GM21825 (cell line): ENCODE results near the gene LRG1.
"Not testable (repeated sequence)": the region's sequence is repeated elsewhere in the genome, so short reads cannot be mapped to it uniquely, and the experiment has no call there.

ENCODE experiments used
- ATAC-seq: cut with Tn5 transposase; IDR thresholded peaks from one replicate; pipeline ENCODE4 v1.9.1; 2021; ENCODE audit warnings: mild to moderate bottlenecking, moderate library complexity; ENCODE audit not compliant: unreplicated experiment

LRG1 gene

GRCh38 chr19:4529924-4530522 lies 9.8 kb downstream of the LRG1 start:
- no peak for ATAC-seq

- no peak for ATAC-seq
Measured at GRCh38 chr19:4528843-4529242, 11.0 kb downstream of the LRG1 start.

GRCh38 chr19:4527377-4527776 lies 12.5 kb downstream of the LRG1 start:
- not testable (repeated sequence) for ATAC-seq

GRCh38 chr19:4525563-4526002 lies 14.3 kb downstream of the LRG1 start:
- no peak for ATAC-seq

- no peak for ATAC-seq
Measured at GRCh38 chr19:4524808-4525562, 14.9 kb downstream of the LRG1 start.

- ATAC-seq = no peak
Measured at GRCh38 chr19:4523306-4524110, 16.3 kb downstream of the LRG1 start.

GRCh38 chr19:4522291-4523002 lies 17.4 kb downstream of the LRG1 start:
- ATAC-seq = no peak

- ATAC-seq = no peak
Measured at GRCh38 chr19:4521888-4522242, 18.0 kb downstream of the LRG1 start.

GRCh38 chr19:4521170-4521887 lies 18.5 kb downstream of the LRG1 start:
- ATAC-seq = no peak

GRCh38 chr19:4519521-4520277 lies 20.1 kb downstream of the LRG1 start:
- no peak for ATAC-seq

- ATAC-seq = no peak
Measured at GRCh38 chr19:4519172-4519496, 20.7 kb downstream of the LRG1 start.

GRCh38 chr19:4518345-4519171 lies 21.3 kb downstream of the LRG1 start, which contains the start of gene PLIN4:
TSS of gene PLIN4 (minus strand) at chr19:4518486. CDS start at chr19:4518272, 214 bp downstream.
- no peak for ATAC-seq

GRCh38 chr19:4517451-4518057 lies 22.3 kb downstream of the LRG1 start:
- ATAC-seq = no peak

GRCh38 chr19:4516939-4517300 lies 22.9 kb downstream of the LRG1 start:
- ATAC-seq = no peak

- ATAC-seq = no peak
Measured at GRCh38 chr19:4516199-4516938, 23.5 kb downstream of the LRG1 start.

- ATAC-seq = no peak
Measured at GRCh38 chr19:4515732-4516131, 24.1 kb downstream of the LRG1 start.

GRCh38 chr19:4513248-4513647 lies 26.6 kb downstream of the LRG1 start:
- ATAC-seq = no peak

- no peak for ATAC-seq
Measured at GRCh38 chr19:4512070-4512469, 27.8 kb downstream of the LRG1 start.
